Heart right ventricle (tissue), 16 donors: ENCODE measurements around the gene EGLN2. TPM values are rescaled to one million over a fixed set of nuclear protein-coding genes. Genes with fewer than 3 reads are reported as not detected.
"Not testable (repeated sequence)": the region's sequence is repeated elsewhere in the genome, so short reads cannot be mapped to it uniquely, and the experiment has no call there.

Experiments used
- ATAC-seq, 8 donors: fragments of 200-7000 bp; cut with Tn5 transposase; one replicate each; pipeline ENCODE4 v1.9.1; 2020; ENCODE audit warnings: mild to moderate bottlenecking in 8 of 8, moderate library complexity in 8 of 8, moderate number of reproducible peaks in 1 of 8
- DNase-seq, 2 donors: peaks; one replicate each; pipeline ENCODE4 v3.0.0-alpha.2; 2020
- H3K27ac ChIP-seq, 10 donors: fragments of 200-600 bp; sonication (generic) in 2 of 10; one replicate each; pipeline versions ENCODE4 v1.5.0 to v1.8.0; 2020 to 2022; ENCODE audit warnings: mild to moderate bottlenecking in 3 of 10
- H3K27me3 ChIP-seq, 7 donors: fragments of 200-600 bp; one replicate each; pipeline ENCODE4 v1.8.0; 2021 to 2022; ENCODE audit warnings: mild to moderate bottlenecking in 2 of 7
- H3K36me3 ChIP-seq, 9 donors: fragments of 200-600 bp; sonication (generic) in 1 of 9; one replicate each; pipeline versions ENCODE4 v1.5.0 to v1.8.0; 2020 to 2022; ENCODE audit warnings: mild to moderate bottlenecking in 2 of 9
- H3K4me1 ChIP-seq, 9 donors: fragments of 200-600 bp; sonication (generic) in 1 of 9; one replicate each; pipeline versions ENCODE4 v1.5.0 to v1.8.0; 2020 to 2022; ENCODE audit warnings: mild to moderate bottlenecking in 4 of 9
- H3K4me3 ChIP-seq, 10 donors: fragments of 200-600 bp; sonication (generic) in 2 of 10; one replicate each; pipeline versions ENCODE4 v1.5.0 to v1.8.0; 2020 to 2022; ENCODE audit warnings: mild to moderate bottlenecking in 7 of 10, moderate library complexity in 2 of 10
- H3K9me3 ChIP-seq, 11 donors: fragments of 200-600 bp in 10 of 11; sonication (generic) in 2 of 11; one replicate each; pipeline versions ENCODE4 v1.5.0 to v1.8.0; 2013 to 2022; ENCODE audit warnings: mild to moderate bottlenecking in 2 of 11, control low read depth in 1 of 11, moderate library complexity in 1 of 11
- WGBS, 2 donors: extraction: QIAGEN DNeasy Blood & Tissue Kit; methylation state at CpG; one replicate each; pipeline ENCODE4 v1.1.7; 2013; ENCODE audit warnings: inconsistent platforms in 1 of 2; 5-methylcytosine and 5-hydroxymethylcytosine counted together
- intact Hi-C, 10 donors: fragments of 100-400 bp; cut with DNase I; formaldehyde crosslinking; loops; one replicate each; pipeline versions ENCODE4 v1.11.1 to v1.14.2; 2022
- polyA plus RNA-seq, 2 donors: library from polyadenylated mRNA; stranded (reverse); fragments of 200-250 nt; gene quantifications; one replicate each; pipeline ENCODE4 v1.2.3, GENCODE V29; 2013
- total RNA-seq, 10 donors: library from RNA; stranded (reverse); fragmentation: NEBNext Ultra II Directional in 3 of 10; extraction: Animal tissue kit (Norgen Biotek cat#: 25700) in 3 of 10; gene quantifications; one replicate each; pipeline versions ENCODE4 v1.2.1 to v1.2.4, GENCODE V29; 2021 to 2023
- donor health status: Arrhythmogenic right ventricular cardiomyopathy.
- donor health status: ischemic (EF 13 %, LVEDD 7.1; RV severe dilation, severe dysfunction).
- donor health status: healthy with polysubstance abuse.
- donor health status: DM: no; HTN: yes; CAD: no.
- donor health status: DM: no; HTN: no; CAD: no.
- donor health status: ischemic (EF 25% LVEDD 6.9; RV normal size, moderate dysfunction).
- donor health status: ischemic (EF 25% LVEDD 5.7; RV mildly dilated, moderate dysfunction).
- donor health status: healthy.
- donor health status: DM: yes; HTN: yes; CAD: no.
- donor health status: Ischemic cardiomyopathy.
- donor health status: ischemic (EF 35%, LVEDD 5.7; RV mildly dilated, moderate dysfunction).
- donor health status: nonischemic (EF 11% LVEDD 7.7; RV severe dilation, severe dysfunction).
- donor health status: DM: yes; HTN: yes; CAD: no.
- donor health status: PGD.
- donor health status: ischemic (EF 29% LVEDD 5.4; RV normal size, mild dysfunction).
- donor health status: nonischemic (EF 23%, LVEDD 6.1; RV moderate dilation, normal function).

EGLN2 gene
- total and polyA plus RNA-seq, 12 donors, result 31.8 to 78.6 (median 46.0) TPM

DNA sequence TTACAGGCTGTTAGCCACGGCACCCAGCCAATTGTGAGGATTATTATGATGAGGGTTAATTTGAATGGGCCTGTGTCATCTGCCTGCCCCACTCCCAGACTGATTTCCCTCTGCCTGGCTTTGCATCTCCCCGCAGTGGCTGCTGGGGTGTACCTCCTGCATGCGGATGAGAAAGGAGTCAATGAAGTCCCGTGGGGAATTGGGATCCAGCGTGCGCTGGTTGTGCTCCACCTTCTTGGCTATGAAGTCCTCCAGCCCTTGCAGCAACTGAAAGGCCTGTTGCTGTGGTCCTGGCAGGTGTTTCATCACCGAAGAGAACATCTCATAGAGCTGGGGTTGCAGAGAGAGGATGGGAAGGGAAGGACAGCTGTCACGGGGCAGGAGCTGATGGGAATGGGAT lies 47.7 kb downstream of the EGLN2 start:
- H3K4me3 ChIP-seq, DNase-seq, intact Hi-C loops, H3K27ac ChIP-seq, H3K36me3 ChIP-seq, H3K4me1 ChIP-seq, ATAC-seq, H3K9me3 ChIP-seq: not testable (repeated sequence)
- 79 to 81% methylated on average over 7 to 8 of the region's 8 CpGs for WGBS, 2 donors
- H3K27me3 ChIP-seq, result peaks cover 0 to 43% (median 11%) of the 10 kb centered on the region in 7 donors

DNA sequence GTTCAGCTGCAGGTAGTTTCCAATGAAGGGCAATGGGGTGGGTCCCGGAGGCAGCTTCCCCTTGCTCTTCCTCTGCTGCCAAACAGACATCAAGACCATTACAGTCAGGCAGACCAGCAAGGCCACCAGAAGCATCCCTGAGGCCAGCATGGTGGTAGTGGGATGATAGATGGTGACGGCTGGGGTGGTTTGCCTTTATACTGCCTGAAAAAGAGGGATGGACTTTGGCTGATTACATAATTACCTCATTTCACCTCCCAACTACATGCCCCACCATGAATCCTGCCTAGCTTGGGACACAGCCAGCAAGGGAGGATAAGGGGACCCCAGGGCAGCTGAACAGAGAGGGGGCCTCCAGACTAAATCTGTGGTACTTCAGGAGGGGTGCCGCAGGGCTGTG lies 51.3 kb downstream of the EGLN2 start, which contains the start of gene CYP2A6:
TSS of gene CYP2A6 (minus strand) at position 171 of the 400 bp plus-strand sequence. CDS start at position 150, 21 bp downstream.
- 88 to 96% methylated on average over 3 of the region's 3 CpGs for WGBS, 2 donors
- H3K27ac ChIP-seq, ATAC-seq, H3K4me1 ChIP-seq, H3K9me3 ChIP-seq, intact Hi-C loops, DNase-seq, H3K4me3 ChIP-seq, H3K36me3 ChIP-seq: not testable (repeated sequence)
- peaks cover 0 to 30% (median 11%) of the 10 kb centered on the region in 7 donors for H3K27me3 ChIP-seq

DNA sequence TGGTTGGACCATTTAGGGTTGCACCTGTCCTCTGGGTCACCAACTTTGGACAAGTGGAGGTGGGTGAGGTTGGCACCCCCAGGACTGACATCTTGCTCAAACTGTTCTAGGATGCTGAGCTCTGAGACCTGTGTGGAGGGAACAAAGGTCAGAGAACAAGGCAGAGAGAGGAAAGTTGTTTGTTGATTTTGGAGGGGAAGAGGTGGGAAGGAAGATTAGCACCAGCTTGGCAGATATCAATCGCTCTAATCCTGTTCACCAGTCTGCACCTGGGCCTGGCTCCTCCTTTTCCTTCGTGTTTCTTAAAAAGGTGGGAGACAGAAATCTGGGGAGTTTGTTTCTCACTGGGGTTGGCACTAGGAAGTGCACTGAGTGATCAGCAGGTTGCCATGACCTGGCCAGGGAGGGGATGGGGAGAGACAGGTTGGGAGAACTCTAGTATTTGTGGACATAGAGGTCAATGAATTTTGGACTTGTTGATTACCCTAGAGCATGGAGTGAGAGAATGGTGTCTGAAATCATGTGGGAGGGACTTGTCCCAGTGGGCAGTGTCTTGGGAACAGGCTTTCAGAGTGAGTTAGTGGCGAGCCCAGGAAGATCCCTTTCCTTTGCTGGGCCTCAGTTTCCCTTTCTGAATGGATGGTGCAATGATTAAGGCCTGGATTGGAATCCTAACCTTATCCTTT lies 53.6 kb downstream of the EGLN2 start:
- H3K4me3 ChIP-seq, H3K9me3 ChIP-seq, DNase-seq, ATAC-seq, H3K4me1 ChIP-seq, H3K27ac ChIP-seq, H3K36me3 ChIP-seq, intact Hi-C loops: not testable (repeated sequence)
- WGBS, 2 donors, result 55 to 68% methylated on average over 2 of the region's 3 CpGs
- H3K27me3 ChIP-seq, result peaks cover 0 to 20% (median 9%) of the 10 kb centered on the region in 7 donors

Other genes starting within 250 kb of the EGLN2 start
- 10 to 100 TPM; 12.0 to 31.5 (median 15.9) TPM for gene SHKBP1, start 222.3 kb upstream of the EGLN2 start, total RNA-seq
- gene SHKBP1, start 222.3 kb upstream of the EGLN2 start, polyA plus RNA-seq, result 10 to 100 TPM; 42.8 to 43.1 TPM
- gene LTBP4, start 197.8 kb upstream of the EGLN2 start, total RNA-seq, result 100 to 1,000 TPM; 139 to 263 (median 244) TPM
- gene LTBP4, start 197.8 kb upstream of the EGLN2 start, polyA plus RNA-seq, result 100 to 1,000 TPM; 114 to 191 TPM
- 10 to 100 TPM in 5 of 10 donors, 1 to 10 TPM in 5; 7.1 to 15.3 (median 10.0) TPM for gene NUMBL, start 108.5 kb upstream of the EGLN2 start, total RNA-seq
- gene NUMBL, start 108.5 kb upstream of the EGLN2 start, polyA plus RNA-seq, result 10 to 100 TPM; 11.2 to 14.0 TPM
- gene COQ8B, start 82.3 kb upstream of the EGLN2 start, total RNA-seq, result 10 to 100 TPM; 17.9 to 34.3 (median 27.3) TPM
- gene COQ8B, start 82.3 kb upstream of the EGLN2 start, polyA plus RNA-seq, result 10 to 100 TPM; 26.3 to 34.4 TPM
- 10 to 100 TPM in 3 of 10 donors, 1 to 10 TPM in 7; 6.2 to 15.3 (median 9.1) TPM for gene ITPKC, start 82.1 kb upstream of the EGLN2 start, total RNA-seq
- gene ITPKC, start 82.1 kb upstream of the EGLN2 start, polyA plus RNA-seq, result 10 to 100 TPM; 16.8 to 17.3 TPM
- 10 to 100 TPM in 2 of 10 donors, 1 to 10 TPM in 8; 5.3 to 11.4 (median 8.4) TPM for gene ACTMAP, start 48.7 kb upstream of the EGLN2 start, total RNA-seq
- gene ACTMAP, start 48.7 kb upstream of the EGLN2 start, polyA plus RNA-seq, result 10 to 100 TPM in 1 of 2 donors, 1 to 10 TPM in 1; 3.6 to 12.8 TPM
- 10 to 100 TPM; 24.0 to 40.6 (median 34.4) TPM for gene SNRPA, start 48.0 kb upstream of the EGLN2 start, total RNA-seq
- gene SNRPA, start 48.0 kb upstream of the EGLN2 start, polyA plus RNA-seq, result 10 to 100 TPM; 35.3 to 36.7 TPM
- gene MIA, start 23.7 kb upstream of the EGLN2 start, total RNA-seq, result 1 to 10 TPM in 3 of 10 donors, under 1 TPM in 2, not detected in 5; 0.63 to 1.7 (median 1.0) TPM
- gene MIA, start 23.7 kb upstream of the EGLN2 start, polyA plus RNA-seq, result 1 to 10 TPM; 2.0 to 2.4 TPM
- gene RAB4B, start 20.9 kb upstream of the EGLN2 start, total RNA-seq, result 10 to 100 TPM; 11.0 to 25.2 (median 13.5) TPM
- gene RAB4B, start 20.9 kb upstream of the EGLN2 start, polyA plus RNA-seq, result 10 to 100 TPM; 26.8 to 62.5 TPM
- not detected for gene CYP2A6, start 51.3 kb downstream of the EGLN2 start, total RNA-seq
- gene CYP2A6, start 51.3 kb downstream of the EGLN2 start, polyA plus RNA-seq, result not detected
- gene CYP2A7, start 83.0 kb downstream of the EGLN2 start, total RNA-seq, result not detected
- not detected for gene CYP2A7, start 83.0 kb downstream of the EGLN2 start, polyA plus RNA-seq
- gene CYP2B6, start 192.1 kb downstream of the EGLN2 start, total RNA-seq, result not detected
- gene CYP2B6, start 192.1 kb downstream of the EGLN2 start, polyA plus RNA-seq, result not detected